ENCODE data around the gene ADAMTS2. TPM values are rescaled to one million over a fixed set of nuclear protein-coding genes. Genes with fewer than 3 reads are reported as not detected.

Gene ADAMTS2
- total and polyA plus RNA-seq, 2 donors (not counting 3 experiments of a cell fraction or from before 2014, with no cell fraction given): not detected

GRCh38 chr5:179373961-179374505 lies 28.8 kb upstream of the ADAMTS2 start:
- intact Hi-C loops (cut with micrococcal nuclease): no loop called here
- no peaks in the 10 kb centered on the region for H3K27me3 ChIP-seq (ENCODE audit: control insufficient read depth in 2 of 2, insufficient read depth in 2 of 2, low read length in 2 of 2)
- no peak overlapping the region for H3K4me3 ChIP-seq (replicated peaks in 1 of 3; ENCODE audit: insufficient read depth in 1 of 3, low read depth in 1 of 3, low read length in 3 of 3)
- ChIA-PET CTCF (no interaction called here), POLR2A (no interaction called here)
- H3K9me1 ChIP-seq (replicated peaks; ENCODE audit: control insufficient read depth, extremely low read depth, insufficient read depth, low read length): no peaks in the 10 kb centered on the region
- no peak overlapping the region for H3K27ac ChIP-seq (ENCODE audit: insufficient read depth, low read depth, low read length)
- H3K4me1 ChIP-seq (ENCODE audit: control insufficient read depth, extremely low read depth, insufficient read depth, low read length): no peaks in the 10 kb centered on the region
- H2AFZ ChIP-seq (ENCODE audit: low read depth, low read length): no peak overlapping the region
- no peaks in the 10 kb centered on the region for H4K20me1 ChIP-seq (replicated peaks; ENCODE audit: control insufficient read depth, extremely low read depth, insufficient read depth, low read length)
- H3K4me2 ChIP-seq (ENCODE audit: insufficient read depth, low read length): no peak overlapping the region
- H3K9ac ChIP-seq (replicated peaks; ENCODE audit: extremely low read depth, insufficient read depth, low read length): no peak overlapping the region
- H3K36me3 ChIP-seq (ENCODE audit: control insufficient read depth in 2 of 2, extremely low read depth in 1 of 2, insufficient read depth in 2 of 2, low read length in 2 of 2): no peaks in the 10 kb centered on the region
- dilution Hi-C loops (cut with MboI; ENCODE audit: extremely low pct_ligation_motif_present, low sequenced_read_pairs): no loop called here
- TF ChIP-seq EZH2 (IDR thresholded peaks at IDR 0.05; ENCODE audit: borderline replicate concordance, low read depth, low read length, severe bottlenecking) (no peak), POLR2A (IDR thresholded peaks at IDR 0.05; ENCODE audit: low read depth, low read length) (no peak), MYC (IDR thresholded peaks at IDR 0.05; ENCODE audit: low read depth, low read length) (no peak), MAX (IDR thresholded peaks at IDR 0.05; ENCODE audit: insufficient read depth, insufficient read length) (no peak), POLR2AphosphoS5 (IDR thresholded peaks at IDR 0.05; ENCODE audit: insufficient read depth, low read depth, low read length) (no peak), JUN (IDR thresholded peaks at IDR 0.05; ENCODE audit: borderline replicate concordance, insufficient read depth, insufficient read length, low read depth) (no peak), GATA2 (IDR thresholded peaks at IDR 0.05; ENCODE audit: insufficient read depth, insufficient read length, low read depth, low read length) (no peak), CTCF (IDR thresholded peaks at IDR 0.05; ENCODE audit: extremely low read depth in 1 of 2, insufficient read depth in 1 of 2, low read depth in 1 of 2, low read length in 2 of 2) (no peak), FOS (IDR thresholded peaks at IDR 0.05; ENCODE audit: borderline replicate concordance, insufficient read depth, low read length) (no peak)
- no TSS peak for BruUV-seq (replicated peaks)
- DNase-seq (ENCODE audit: low read depth, low spot score) (no peak), FAIRE-seq (no peak)
- no peaks in the 10 kb centered on the region for H3K79me2 ChIP-seq (ENCODE audit: control insufficient read depth, insufficient read depth, low read length)
- no peaks in the 10 kb centered on the region for H3K9me3 ChIP-seq (replicated peaks; ENCODE audit: control insufficient read depth, insufficient read depth, low read length)
